ENCODE results near the gene FABP2.

Gene FABP2

GRCh38 chr4:119271361-119272085 is 50.4 kb downstream of the FABP2 start:
- FAIRE-seq (no peak), DNase-seq (ENCODE audit: insufficient read length, low spot score) (no peak)

- DNase-seq (ENCODE audit: insufficient read length, low spot score) (no peak), FAIRE-seq (no peak)
These were observed 53.5 kb downstream of the FABP2 start for GRCh38 chr4:119268466-119268865.

Measured in GM19239 (cell line).